GM18951 (cell line): Measurements from ENCODE around the gene GUCD1.

Experiments used
- POLR2A ChIP-seq: IDR thresholded peaks from 4 replicates; pipeline ENCODE4 v1.6.1; 2011; ENCODE audit warnings: mild to moderate bottlenecking; ENCODE audit not compliant: insufficient read length, insufficient read depth; ENCODE audit errors: extremely low read depth
- in situ Hi-C: fragments of 300-500 bp; cut with MboI; formaldehyde crosslinking; loops from one replicate; pipeline ENCODE4 v1.12.0; 2022; ENCODE audit warnings: low sequenced_read_pairs, mixed read lengths, inconsistent platforms; ENCODE audit not compliant: unreplicated experiment

The GUCD1 gene

GRCh38 chr22:24494528-24495364 lies 60.2 kb downstream of the GUCD1 start, which contains the start of gene UPB1:
Gene UPB1 (plus strand): TSS chr22:24495332. CDS start chr22:24495404, 72 bp downstream.
- in situ Hi-C loops: no loop called here

GRCh38 chr22:24494167-24494527 lies 60.8 kb downstream of the GUCD1 start:
- no peak for TF ChIP-seq POLR2A
- in situ Hi-C loops: no loop called here

More at GRCh38 chr22:24494528-24495364, 60.2 kb downstream of the GUCD1 start, which contains the start of gene UPB1:
- TF ChIP-seq POLR2A: no peak

GRCh38 chr22:24492391-24492790 lies 62.5 kb downstream of the GUCD1 start:
- TF ChIP-seq POLR2A: no peak
- in situ Hi-C loops: no loop called here
